ENCODE data around the gene EWSR1.

DNA sequence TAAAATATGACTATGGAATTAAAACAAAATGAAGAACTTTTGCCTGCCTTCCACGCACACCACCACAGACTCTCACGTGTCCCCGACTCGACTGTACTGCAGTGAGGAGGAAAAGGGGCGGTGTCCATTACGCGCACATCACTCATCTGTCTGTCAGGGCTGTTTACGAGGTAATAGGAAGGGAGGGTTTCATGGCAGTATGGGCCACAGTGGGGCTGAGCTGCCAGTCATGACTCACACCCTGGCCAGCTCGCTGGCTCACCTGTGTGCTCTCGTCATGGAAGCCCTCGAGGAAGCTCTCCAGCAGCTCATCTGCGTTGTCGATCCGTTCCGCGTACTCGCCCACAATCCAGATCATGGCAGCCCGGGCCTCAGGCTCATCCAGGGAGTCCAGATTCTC is 80.9 kb downstream of the EWSR1 start:
- no peak for TF ChIP-seq POLR2A (IDR thresholded peaks at IDR 0.05; ENCODE audit: low read length)
- TF ChIP-seq GATA1 (IDR thresholded peaks at IDR 0.05; ENCODE audit: low read depth, low read length) = no peak

All from erythroblast (primary cell).